Stimulated activated CD4-positive, alpha-beta T cell treated with anti-CD3 and anti-CD28 coated beads, Interleukin-1b, Interleukin-23, amount 100 ng/mL, for 24 hours (primary cell): ENCODE data around the gene CAND2.
"Not testable (repeated sequence)": the region's sequence is repeated elsewhere in the genome, so short reads cannot be mapped to it uniquely, and the experiment has no call there.

Experiments
- DNase-seq, 4 experiments: peaks; one replicate each; pipeline ENCODE4 v3.0.0-alpha.2; 2020; ENCODE audit warnings: low read depth in 4 of 4, low spot score in 1 of 4

CAND2 gene

GRCh38 chr3:12829886-12830784, 33.7 kb downstream of the CAND2 start:
- no peak for DNase-seq

GRCh38 chr3:12830785-12831156, 34.3 kb downstream of the CAND2 start:
- DNase-seq: no peak

GRCh38 chr3:12831301-12831866, 34.9 kb downstream of the CAND2 start:
- no peak for DNase-seq

DNA sequence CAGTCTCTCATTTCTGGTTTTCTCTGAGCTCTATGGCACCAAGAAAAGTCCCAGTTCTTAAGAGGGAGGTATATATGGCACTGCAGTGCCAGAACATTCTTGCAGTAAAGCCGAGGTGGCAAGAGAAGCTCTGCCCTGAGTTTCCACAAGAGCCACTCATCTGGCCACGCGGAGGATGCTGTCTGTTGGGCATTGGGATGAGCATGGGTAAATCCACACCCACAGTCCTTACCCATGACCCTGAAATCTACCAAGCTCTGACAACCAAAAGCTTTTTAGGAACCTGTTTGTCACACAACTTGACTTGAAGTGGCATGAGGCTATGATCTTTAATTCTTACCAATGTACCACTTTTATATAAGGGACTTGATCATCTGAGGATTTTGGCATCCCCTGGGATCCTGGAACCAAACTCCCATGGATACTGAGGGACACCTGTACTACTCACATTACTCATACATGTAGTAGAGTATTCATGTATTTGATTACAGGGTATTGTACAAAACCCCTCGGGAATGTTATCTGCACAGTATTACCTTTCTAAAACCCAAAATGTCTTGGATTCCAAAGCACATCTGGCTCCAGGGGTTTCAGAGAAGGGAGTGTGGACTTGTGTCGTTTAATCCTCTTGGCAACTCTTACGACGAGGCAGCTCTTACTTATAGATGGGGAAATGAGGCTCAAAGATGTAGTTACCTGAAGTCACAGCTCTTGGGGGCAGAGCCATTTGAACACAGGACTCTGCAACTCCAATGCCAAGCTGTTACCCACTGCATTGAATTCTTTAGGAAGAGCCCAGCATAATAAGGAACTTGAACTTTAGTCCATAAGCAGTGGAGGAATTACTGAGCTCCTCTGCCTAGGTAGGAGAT, 36.1 kb downstream of the CAND2 start:
- DNase-seq: no peak

DNA sequence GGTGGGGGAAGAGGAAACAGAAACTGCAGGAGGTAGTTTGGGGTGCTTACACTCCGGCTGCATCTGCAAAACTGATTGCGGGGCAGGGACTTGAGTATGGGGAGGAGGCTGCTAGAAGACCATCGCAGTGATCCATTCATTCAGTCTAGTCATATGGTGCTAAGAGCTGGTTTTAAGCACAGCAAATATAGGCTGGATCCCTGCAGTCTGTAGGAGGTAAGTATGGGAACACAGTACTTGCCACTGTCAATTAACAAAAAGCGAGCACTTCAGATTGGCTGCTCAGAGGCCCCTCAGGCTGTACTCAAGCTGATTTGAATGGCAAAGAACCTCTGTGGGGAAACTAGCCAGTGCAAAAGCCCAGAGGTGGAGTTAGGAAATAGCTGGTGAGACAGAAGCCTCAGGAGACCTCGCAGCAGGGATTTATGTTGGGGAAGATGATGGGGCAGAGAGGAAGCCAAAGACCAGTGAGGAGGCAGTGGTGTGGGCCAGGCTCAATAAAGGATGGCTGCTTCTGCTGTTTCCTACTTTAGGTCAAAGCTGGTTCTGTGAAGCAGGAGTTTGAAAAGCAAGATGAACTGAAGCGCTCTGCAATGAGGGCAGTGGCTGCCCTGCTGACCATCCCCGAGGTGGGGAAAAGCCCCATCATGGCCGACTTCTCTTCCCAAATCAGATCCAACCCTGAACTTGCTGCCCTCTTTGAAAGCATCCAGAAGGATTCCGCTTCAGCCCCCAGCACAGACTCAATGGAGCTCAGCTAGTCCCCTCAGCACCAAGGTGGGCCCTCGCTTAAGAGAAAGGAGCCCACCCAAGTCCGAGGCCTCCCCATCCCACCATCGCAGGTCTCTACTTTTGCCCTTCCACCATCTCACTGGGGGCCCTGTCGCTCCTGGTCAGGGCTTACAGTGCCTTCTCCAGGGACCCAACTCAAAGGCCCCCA, 37.0 kb downstream of the CAND2 start:
- DNase-seq: no peak

GRCh38 chr3:12835052-12835665, 38.7 kb downstream of the CAND2 start:
- no peak for DNase-seq

GRCh38 chr3:12837295-12837986, 41.0 kb downstream of the CAND2 start:
- DNase-seq: no peak

GRCh38 chr3:12838179-12838965, 41.9 kb downstream of the CAND2 start:
- DNase-seq: no peak

- no peak for DNase-seq
Observed at GRCh38 chr3:12839156-12839946, 42.9 kb downstream of the CAND2 start.

GRCh38 chr3:12840148-12840547, 43.7 kb downstream of the CAND2 start:
- DNase-seq: not testable (repeated sequence)

DNA sequence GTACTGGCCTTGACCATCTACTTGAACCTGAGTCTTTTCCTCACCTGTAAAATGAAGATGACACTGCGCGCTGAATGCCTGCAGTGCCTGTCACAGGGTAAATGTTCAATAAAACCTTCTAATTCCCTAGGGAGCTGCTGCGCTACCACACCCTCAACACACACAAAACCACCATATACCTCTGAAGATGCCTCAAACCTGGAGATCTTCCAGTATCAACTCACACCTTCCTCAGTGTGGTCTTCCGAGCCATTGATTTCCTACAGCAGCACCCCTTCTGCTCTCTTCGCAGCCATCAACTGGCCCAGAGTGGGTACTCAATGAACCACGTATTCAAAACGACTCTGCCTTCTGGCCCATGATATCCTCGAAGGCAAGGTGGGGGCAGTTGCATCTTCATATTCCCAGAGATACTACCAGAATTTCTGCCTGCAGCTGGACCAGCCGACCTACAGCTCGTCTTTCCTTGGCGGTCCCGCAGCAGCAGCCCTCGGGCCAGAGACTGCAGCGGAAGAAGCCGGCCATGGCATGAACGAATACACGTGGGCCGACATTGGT, 44.2 kb downstream of the CAND2 start:
- no peak for DNase-seq

GRCh38 chr3:12841149-12841969, 44.9 kb downstream of the CAND2 start, which contains the start of gene RPL32:
RPL32 (minus strand) TSS chr3:12841565; CDS start chr3:12840237, 1,328 bp downstream.
- peak; percentile 57 to 75 (median 72) for DNase-seq

GRCh38 chr3:12841970-12842328, 45.5 kb downstream of the CAND2 start:
- no peak for DNase-seq

DNA sequence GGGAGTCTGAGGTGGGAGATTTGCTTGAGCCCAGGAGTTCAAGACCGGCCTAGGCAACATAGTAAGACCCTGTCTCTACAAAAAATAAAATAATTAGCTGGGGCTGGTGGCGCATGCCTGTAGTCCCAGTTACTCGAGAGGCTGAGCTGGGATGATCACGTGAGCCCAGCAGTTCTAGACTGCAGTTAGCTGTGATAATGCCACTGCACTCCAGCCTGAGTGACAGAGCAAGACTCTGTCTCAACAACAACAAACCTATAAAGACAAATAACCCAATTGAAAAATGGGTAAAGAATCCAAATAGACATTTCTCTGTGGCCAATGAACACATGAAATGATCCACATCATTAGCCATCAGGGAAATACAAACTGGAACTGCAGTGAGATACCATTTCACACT, 46.0 kb downstream of the CAND2 start:
- DNase-seq: no peak

DNA sequence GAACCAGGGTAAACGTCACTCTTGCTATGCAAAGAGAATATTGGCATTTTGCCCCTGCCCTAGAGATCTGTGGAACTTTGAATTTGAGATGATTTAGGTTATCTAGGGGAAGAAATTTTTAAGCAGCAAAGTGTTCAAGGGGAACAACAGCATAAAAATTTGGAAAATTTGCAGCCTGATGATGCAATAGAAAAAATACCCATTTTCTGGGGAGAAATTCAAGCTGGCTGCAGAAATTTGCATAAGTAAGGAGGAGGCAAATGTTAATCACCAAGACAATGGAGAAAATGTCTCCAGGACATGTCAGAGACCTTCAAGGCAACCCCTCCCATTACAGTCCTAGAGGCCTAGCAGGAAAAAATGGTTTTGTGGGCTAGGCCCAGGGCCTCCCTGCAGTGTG, 49.3 kb downstream of the CAND2 start:
- DNase-seq: no peak

GRCh38 chr3:12852201-12852600, 55.7 kb downstream of the CAND2 start:
- DNase-seq: no peak

DNA sequence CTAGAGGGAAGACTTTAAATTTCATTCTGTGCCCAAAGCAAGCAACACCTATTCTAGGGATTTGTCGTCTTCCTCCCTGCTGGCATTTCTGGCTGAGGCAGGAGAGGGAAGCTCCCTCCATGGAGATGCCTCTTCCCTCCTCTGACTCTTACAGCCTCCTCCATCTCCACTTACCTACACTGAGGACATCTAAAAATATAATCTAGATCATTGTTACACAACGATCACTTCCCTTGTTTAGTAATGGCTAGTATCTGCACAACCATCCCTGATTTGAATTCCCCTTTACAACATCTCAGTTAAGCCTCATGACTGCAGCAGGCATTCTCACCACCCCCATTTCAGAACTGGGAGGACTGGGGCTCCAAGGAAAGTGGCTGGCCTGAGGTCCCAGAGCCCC, 57.4 kb downstream of the CAND2 start:
- not testable (repeated sequence) for DNase-seq
